Panc1 (cell line): ENCODE measurements around the gene EML1. TPM values are rescaled to one million over a fixed set of nuclear protein-coding genes. Genes with fewer than 3 reads are reported as not detected.

Experiments
- ATAC-seq: fragments of 200-7000 bp; cut with Tn5 transposase; 2 replicates; pipeline ENCODE4 v1.9.1; 2020; ENCODE audit warnings: mild to moderate bottlenecking, moderate library complexity
- BruUV-seq: library from RNA; stranded (reverse); fragments of 400-500 nt; replicated peaks from 2 replicates; lab custom pipeline; 2021; lab: Mats Ljungman, UMichigan
- CTCF ChIA-PET: fragments of 300-600 bp; sonication (Branson Sonifier 250); formaldehyde crosslinking; loops from one replicate; lab custom pipeline; 2022; ENCODE audit warnings: antibody characterized with exemption; lab: Charles Lee
- POLR2A ChIA-PET: fragments of 300-600 bp; sonication (Branson Sonifier 250); formaldehyde crosslinking; loops from one replicate; lab custom pipeline; 2022; ENCODE audit warnings: antibody characterized with exemption; lab: Charles Lee
- DNase-seq: peaks from one replicate; pipeline ENCODE4 v3.0.0-alpha.2; 2010; ENCODE audit warnings: low read depth, low spot score
- H3K27ac ChIP-seq: 2 replicates; pipeline ENCODE4 v1.5.1; 2011; ENCODE audit warnings: mild to moderate bottlenecking, low read length, inconsistent platforms
- H3K27me3 ChIP-seq: fragments of 200-500 bp; sonication (Bioruptor generic); 2 replicates; pipeline ENCODE4 v1.6.0; 2014; ENCODE audit warnings: low read length, inconsistent platforms; ENCODE audit not compliant: control insufficient read depth, insufficient read depth
- H3K36me3 ChIP-seq: fragments of 200-500 bp; sonication (Bioruptor generic); 2 replicates; pipeline ENCODE4 v1.5.1; 2014; ENCODE audit warnings: inconsistent platforms, mild to moderate bottlenecking, low read length, moderate library complexity; ENCODE audit not compliant: control insufficient read depth, insufficient read depth
- H3K4me1 ChIP-seq: 2 replicates; pipeline ENCODE4 v1.5.1; 2011; ENCODE audit warnings: inconsistent platforms, mild to moderate bottlenecking, low read length, moderate library complexity; ENCODE audit not compliant: control insufficient read depth, insufficient read depth
- H3K4me3 ChIP-seq, 2 experiments: 2 replicates each; pipeline ENCODE4 v1.5.1; 2011 to 2012; ENCODE audit warnings: low read depth in 2 of 2, low read length in 2 of 2, mild to moderate bottlenecking in 2 of 2, inconsistent platforms in 1 of 2, moderate library complexity in 1 of 2
- H3K9me3 ChIP-seq: fragments of 200-500 bp; sonication (Bioruptor generic); 2 replicates; pipeline ENCODE4 v1.5.1; 2014; ENCODE audit warnings: low read depth, mild to moderate bottlenecking, inconsistent platforms, low read length, moderate library complexity; ENCODE audit not compliant: control insufficient read depth, insufficient read depth
- CTCF ChIP-seq: fragments of 450-650 bp; IDR thresholded peaks from 2 replicates; pipeline ENCODE4 v1.5.1; 2017; ENCODE audit warnings: mild to moderate bottlenecking
- POLR2AphosphoS5 ChIP-seq: IDR thresholded peaks from 2 replicates; pipeline ENCODE4 v1.6.1; 2012; ENCODE audit warnings: mild to moderate bottlenecking, low read depth, low read length, moderate library complexity
- REST ChIP-seq, 2 experiments: IDR thresholded peaks; 2 replicates each; pipeline ENCODE4 v1.6.1; 2011 to 2012; ENCODE audit warnings: low read depth in 2 of 2, control low read depth in 1 of 2, low read length in 1 of 2, mild to moderate bottlenecking in 1 of 2, moderate library complexity in 1 of 2; ENCODE audit not compliant: insufficient read depth in 1 of 2
- SIN3A ChIP-seq: IDR thresholded peaks from 2 replicates; pipeline ENCODE4 v1.6.1; 2012; ENCODE audit warnings: low read depth, mild to moderate bottlenecking, low read length, moderate library complexity, borderline replicate concordance; ENCODE audit not compliant: insufficient read depth
- TCF7L2 ChIP-seq: IDR thresholded peaks from 2 replicates; pipeline ENCODE4 v1.6.1; 2011; ENCODE audit warnings: mild to moderate bottlenecking, low read depth, low read length, inconsistent platforms
- in situ Hi-C: cut with HindIII; loops from 2 replicates; pipeline ENCODE4 v1.10.0; 2016; ENCODE audit warnings: low sequenced_read_pairs, low pct_unique_long_range_greater_than_20kb
- intact Hi-C: fragments of 100-400 bp; cut with micrococcal nuclease; formaldehyde crosslinking; loops from one replicate; pipeline ENCODE4 v1.10.0; 2022; ENCODE audit not compliant: unreplicated experiment
- total RNA-seq: library from RNA; stranded (reverse); gene quantifications from one replicate; pipeline ENCODE4 v1.2.1, GENCODE V29; 2021; ENCODE audit not compliant: unreplicated experiment

The EML1 gene
- total RNA-seq, 1 experiment from 2014 or later = 35.3 TPM

- Histone ChIP-seq H3K9me3 (peaks cover 7% of the 10 kb centered on the region; the same call in 1 of the 2 replicates), H3K27ac (no peak overlapping the region), H3K36me3 (no peaks in the 10 kb centered on the region), H3K4me1 (peaks cover 17% of the 10 kb centered on the region), H3K27me3 (no peaks in the 10 kb centered on the region), H3K4me3 (no peak overlapping the region)
- BruUV-seq = no TSS peak
- in situ Hi-C loops = no loop called here
- TF ChIP-seq REST (IDR thresholded peaks at IDR 0.05; ENCODE audit: insufficient read depth in 1 of 2, low read depth in 2 of 2, low read length in 1 of 2) (no peak), SIN3A (no peak), TCF7L2 (no peak), CTCF (no peak), POLR2AphosphoS5 (no peak)
- POLR2A ChIA-PET = no interaction called here
- no peak for ATAC-seq
- CTCF ChIA-PET = no interaction called here
- intact Hi-C loops = no loop called here
- DNase-seq = no peak
Measured at GRCh38 chr14:99773521-99774497, 19.4 kb upstream of the EML1 start.

GRCh38 chr14:99774556-99775307 is 18.5 kb upstream of the EML1 start:
- POLR2A ChIA-PET = no interaction called here
- Histone ChIP-seq H3K4me1 (peaks cover 17% of the 10 kb centered on the region), H3K9me3 (peaks cover 10% of the 10 kb centered on the region; the same call in 1 of the 2 replicates), H3K27ac (no peak overlapping the region), H3K36me3 (no peaks in the 10 kb centered on the region), H3K4me3 (no peak overlapping the region), H3K27me3 (no peaks in the 10 kb centered on the region)
- no peak for TF ChIP-seq SIN3A
- no peak for TF ChIP-seq REST (IDR thresholded peaks at IDR 0.05; ENCODE audit: insufficient read depth in 1 of 2, low read depth in 2 of 2, low read length in 1 of 2)
- TF ChIP-seq TCF7L2 = no peak
- no peak for TF ChIP-seq POLR2AphosphoS5
- TF ChIP-seq CTCF = no peak
- no peak for ATAC-seq
- BruUV-seq = no TSS peak
- in situ Hi-C loops (no loop called here), intact Hi-C loops (no loop called here)
- no peak for DNase-seq
- CTCF ChIA-PET = interaction anchor here (0.7 kb wide), 1 partner anchor 45 kb away, joined by 3 read pairs; no protein-coding TSS in a partner anchor
